Measurements from ENCODE around the gene TATDN3.

- TF ChIP-seq, protein P1, sequence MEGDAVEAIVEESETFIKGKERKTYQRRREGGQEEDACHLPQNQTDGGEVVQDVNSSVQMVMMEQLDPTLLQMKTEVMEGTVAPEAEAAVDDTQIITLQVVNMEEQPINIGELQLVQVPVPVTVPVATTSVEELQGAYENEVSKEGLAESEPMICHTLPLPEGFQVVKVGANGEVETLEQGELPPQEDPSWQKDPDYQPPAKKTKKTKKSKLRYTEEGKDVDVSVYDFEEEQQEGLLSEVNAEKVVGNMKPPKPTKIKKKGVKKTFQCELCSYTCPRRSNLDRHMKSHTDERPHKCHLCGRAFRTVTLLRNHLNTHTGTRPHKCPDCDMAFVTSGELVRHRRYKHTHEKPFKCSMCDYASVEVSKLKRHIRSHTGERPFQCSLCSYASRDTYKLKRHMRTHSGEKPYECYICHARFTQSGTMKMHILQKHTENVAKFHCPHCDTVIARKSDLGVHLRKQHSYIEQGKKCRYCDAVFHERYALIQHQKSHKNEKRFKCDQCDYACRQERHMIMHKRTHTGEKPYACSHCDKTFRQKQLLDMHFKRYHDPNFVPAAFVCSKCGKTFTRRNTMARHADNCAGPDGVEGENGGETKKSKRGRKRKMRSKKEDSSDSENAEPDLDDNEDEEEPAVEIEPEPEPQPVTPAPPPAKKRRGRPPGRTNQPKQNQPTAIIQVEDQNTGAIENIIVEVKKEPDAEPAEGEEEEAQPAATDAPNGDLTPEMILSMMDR (conservative IDR thresholded peaks at IDR 0.05 in 1 of 2, IDR thresholded peaks at IDR 0.05 in 1 of 2; ENCODE audit: extremely low read depth in 1 of 2, insufficient read depth in 1 of 2, low read depth in 1 of 2, low read length in 2 of 2) = no peak
- no peak for TF ChIP-seq EZH2 (IDR thresholded peaks at IDR 0.05; ENCODE audit: borderline replicate concordance, low read length)
Observed at GRCh38 chr1:212792396-212792908, 758 bp downstream of the TATDN3 start.
